NCI-H187 (cell line): Measurements from ENCODE around the gene WBP1L.

Source experiments
- DNase-seq, 2 experiments: peaks; one replicate each; lab custom pipeline; 2025; lab: John Stamatoyannopoulos, UW

The WBP1L gene

GRCh38 chr10:102780527-102780808 lies 36.7 kb downstream of the WBP1L start:
- DNase-seq = no peak

- DNase-seq = no peak
Observed at GRCh38 chr10:102781090-102781920, 37.6 kb downstream of the WBP1L start.

GRCh38 chr10:102781921-102782557 lies 38.3 kb downstream of the WBP1L start:
- no peak for DNase-seq

- DNase-seq = no peak
Observed at GRCh38 chr10:102782673-102783551, 39.2 kb downstream of the WBP1L start.

GRCh38 chr10:102783568-102783967 lies 39.8 kb downstream of the WBP1L start:
- no peak for DNase-seq

GRCh38 chr10:102785818-102786217 lies 42.1 kb downstream of the WBP1L start:
- DNase-seq = no peak

- DNase-seq = no peak
Observed at GRCh38 chr10:102791754-102792395, 48.1 kb downstream of the WBP1L start.

GRCh38 chr10:102795453-102796406 lies 52.0 kb downstream of the WBP1L start:
- DNase-seq = no peak

- DNase-seq = no peak
Observed at GRCh38 chr10:102796407-102797176, 52.8 kb downstream of the WBP1L start.

- no peak for DNase-seq
Observed at GRCh38 chr10:102799691-102800471, 56.1 kb downstream of the WBP1L start.

GRCh38 chr10:102800611-102801335 lies 57.0 kb downstream of the WBP1L start:
- no peak for DNase-seq

- no peak for DNase-seq
Observed at GRCh38 chr10:102801496-102801895, 57.7 kb downstream of the WBP1L start.

- DNase-seq = no peak
Observed at GRCh38 chr10:102801978-102802377, 58.2 kb downstream of the WBP1L start.

GRCh38 chr10:102802920-102803534 lies 59.3 kb downstream of the WBP1L start:
- no peak for DNase-seq

GRCh38 chr10:102804382-102805055 lies 60.8 kb downstream of the WBP1L start:
- DNase-seq = no peak

- no peak for DNase-seq
Observed at GRCh38 chr10:102808380-102808779, 64.6 kb downstream of the WBP1L start.

- DNase-seq = no peak
Observed at GRCh38 chr10:102811346-102811745, 67.6 kb downstream of the WBP1L start.
